Subcutaneous adipose tissue (tissue), 4 donors: ENCODE results near the gene CCDC171. TPM values are rescaled to one million over a fixed set of nuclear protein-coding genes. Genes with fewer than 3 reads are reported as not detected.

ENCODE experiments used
- CTCF ChIP-seq: fragments of 450-650 bp; IDR thresholded peaks from one replicate; pipeline ENCODE4 v1.5.1; 2016; ENCODE audit warnings: low read depth, mild to moderate bottlenecking, control low read depth, antibody characterized with exemption, moderate library complexity
- total RNA-seq, 4 donors: library from RNA; depleted of rRNA; stranded (reverse); fragments of >200 nt; gene quantifications; one replicate each; pipeline ENCODE4 v1.1.0, GENCODE V29; 2016

Gene CCDC171
- total RNA-seq, 4 donors from 2014 or later: 2.9 to 3.8 (median 3.6) TPM

- no peak for TF ChIP-seq CTCF
These were observed 117.4 kb downstream of the CCDC171 start for GRCh38 chr9:15670246-15670645.

- no peak for TF ChIP-seq CTCF
These were observed 118.1 kb downstream of the CCDC171 start for GRCh38 chr9:15670894-15671293.

GRCh38 chr9:15693701-15694100, 140.9 kb downstream of the CCDC171 start:
- TF ChIP-seq CTCF: no peak

GRCh38 chr9:15696979-15697378, 144.1 kb downstream of the CCDC171 start:
- no peak for TF ChIP-seq CTCF

GRCh38 chr9:15697446-15697851, 144.6 kb downstream of the CCDC171 start:
- TF ChIP-seq CTCF: no peak

- no peak for TF ChIP-seq CTCF
These were observed 154.2 kb downstream of the CCDC171 start for GRCh38 chr9:15707000-15707399.

- no peak for TF ChIP-seq CTCF
These were observed 158.7 kb downstream of the CCDC171 start for GRCh38 chr9:15711531-15711930.

GRCh38 chr9:15711931-15712330, 159.1 kb downstream of the CCDC171 start:
- no peak for TF ChIP-seq CTCF
